HCT116 (cell line): ENCODE data around the gene NBAS. TPM values are rescaled to one million over a fixed set of nuclear protein-coding genes. Genes with fewer than 3 reads are reported as not detected.

Experiments
- ATAC-seq: fragments of 200-7000 bp; cut with Tn5 transposase; 2 replicates; pipeline ENCODE4 v1.9.1; 2020; ENCODE audit warnings: mild to moderate bottlenecking, moderate library complexity
- BruUV-seq: library from RNA; stranded (reverse); fragments of 400-500 nt; replicated peaks from 2 replicates; lab custom pipeline; 2021; lab: Mats Ljungman, UMichigan
- CTCF ChIA-PET: fragments of 300-600 bp; sonication (Branson Sonifier 250); formaldehyde crosslinking; loops from one replicate; lab custom pipeline; 2021; ENCODE audit warnings: antibody characterized with exemption; lab: Charles Lee
- POLR2A ChIA-PET: fragments of 300-600, 350-600 bp; sonication (Branson Sonifier 250); formaldehyde crosslinking; loops from one replicate; lab custom pipeline; 2021; ENCODE audit warnings: antibody characterized with exemption; lab: Charles Lee
- RAD21 ChIA-PET, 2 experiments: fragments of 300-600 bp; sonication (Branson Sonifier 250); formaldehyde crosslinking; loops; one replicate each; lab custom pipeline; 2023; ENCODE audit warnings: low total read pairs in 2 of 2; ENCODE audit not compliant: uncharacterized antibody in 2 of 2, unreplicated experiment in 2 of 2, low non-redundant PET in 1 of 2; lab: Charles Lee
- DNase-seq: peaks from one replicate; pipeline ENCODE4 v3.0.0-alpha.2; 2010; ENCODE audit warnings: low read depth, low spot score
- H2AFZ ChIP-seq: fragments of 200-600 bp; shearing (Covaris generic), sonication (generic); 2 replicates; pipeline ENCODE4 v1.6.1; 2017; ENCODE audit warnings: low read depth, mixed run types, mixed read lengths, antibody characterized with exemption, low read length; ENCODE audit not compliant: poor library complexity, severe bottlenecking
- H3K27ac ChIP-seq: 2 replicates; pipeline ENCODE4 v1.5.1; 2012; ENCODE audit warnings: low read depth, low read length
- H3K27me3 ChIP-seq: fragments of 200-600 bp; sonication (generic); 2 replicates; pipeline ENCODE4 v1.6.1; 2016; ENCODE audit warnings: mixed run types, low read length, mixed read lengths; ENCODE audit not compliant: insufficient read depth
- H3K36me3 ChIP-seq, 2 experiments: fragments of 200-500 bp in 1 of 2; fragments of 200-600 bp in 1 of 2; sonication (Bioruptor generic) in 1 of 2; sonication (generic) in 1 of 2; 2 replicates each; pipeline versions ENCODE4 v1.5.1 to v1.6.1; 2014 to 2016; ENCODE audit warnings: low read length in 2 of 2, inconsistent platforms in 1 of 2, mixed read lengths in 1 of 2, mixed run types in 1 of 2; ENCODE audit not compliant: insufficient read depth in 2 of 2, control insufficient read depth in 1 of 2
- H3K4me1 ChIP-seq, 2 experiments: fragments of 200-600 bp in 1 of 2; sonication (generic) in 1 of 2; 2 replicates each; pipeline versions ENCODE4 v1.5.1 to v1.6.1; 2012 to 2017; ENCODE audit warnings: low read length in 2 of 2, inconsistent platforms in 1 of 2, mild to moderate bottlenecking in 1 of 2, mixed read lengths in 1 of 2, mixed run types in 1 of 2, moderate library complexity in 1 of 2; ENCODE audit not compliant: insufficient read depth in 2 of 2, control insufficient read depth in 1 of 2
- H3K4me2 ChIP-seq: fragments of 200-600 bp; sonication (generic); 2 replicates; pipeline ENCODE4 v1.6.1; 2017; ENCODE audit warnings: mixed run types, low read length, mixed read lengths
- H3K4me3 ChIP-seq, 2 experiments: fragments of 200-600 bp in 1 of 2; sonication (generic) in 1 of 2; replicated peaks in 1 of 2; 2 replicates each; pipeline ENCODE4 v1.5.1; 2011 to 2016; ENCODE audit warnings: low read length in 2 of 2, control low read depth in 1 of 2, low read depth in 1 of 2, mild to moderate bottlenecking in 1 of 2, mixed read lengths in 1 of 2, mixed run types in 1 of 2
- H3K79me2 ChIP-seq: fragments of 200-600 bp; sonication (generic); 2 replicates; pipeline ENCODE4 v1.6.1; 2017; ENCODE audit warnings: mild to moderate bottlenecking, mixed run types, low read length, moderate library complexity, mixed read lengths; ENCODE audit not compliant: insufficient read depth
- H3K9ac ChIP-seq: fragments of 200-600 bp; sonication (generic); 2 replicates; pipeline ENCODE4 v1.6.1; 2016; ENCODE audit warnings: low read length, mixed read lengths
- H3K9me2 ChIP-seq: fragments of 200-600 bp; sonication (generic), shearing (Covaris generic); 2 replicates; pipeline ENCODE4 v1.6.1; 2017; ENCODE audit warnings: mixed run types, mild to moderate bottlenecking, moderate library complexity; ENCODE audit not compliant: insufficient read depth
- H3K9me3 ChIP-seq, 2 experiments: fragments of 200-500 bp in 1 of 2; fragments of 200-600 bp in 1 of 2; sonication (Bioruptor generic) in 1 of 2; sonication (generic) in 1 of 2; 2 replicates each; pipeline ENCODE4 v1.6.1; 2014 to 2017; ENCODE audit warnings: low read length in 2 of 2, mixed read lengths in 2 of 2, inconsistent platforms in 1 of 2, low read depth in 1 of 2, mild to moderate bottlenecking in 1 of 2, mixed run types in 1 of 2, moderate library complexity in 1 of 2; ENCODE audit not compliant: control insufficient read depth in 1 of 2, insufficient read depth in 1 of 2
- H4K20me1 ChIP-seq: fragments of 200-600 bp; sonication (generic), shearing (Covaris generic); 2 replicates; pipeline ENCODE4 v1.6.1; 2017; ENCODE audit warnings: mixed run types, mild to moderate bottlenecking, moderate library complexity; ENCODE audit not compliant: insufficient read depth
- CBX3 ChIP-seq: IDR thresholded peaks from 2 replicates; pipeline ENCODE4 v1.6.1; 2012; ENCODE audit warnings: low read depth
- CEBPB ChIP-seq: IDR thresholded peaks from 2 replicates; pipeline ENCODE4 v1.6.1; 2012; ENCODE audit warnings: low read depth
- CTCF ChIP-seq, 3 experiments: fragments of 200-600 bp in 1 of 3; sonication (generic) in 1 of 3; IDR thresholded peaks in 2 of 3; conservative IDR thresholded peaks in 1 of 3; 2 replicates each; pipeline ENCODE4 v1.5.1; 2012 to 2017; ENCODE audit warnings: low read depth in 2 of 3, low read length in 2 of 3, antibody characterized with exemption in 1 of 3, borderline replicate concordance in 1 of 3, control low read depth in 1 of 3, mild to moderate bottlenecking in 1 of 3, mixed read lengths in 1 of 3, mixed run types in 1 of 3, moderate library complexity in 1 of 3; ENCODE audit not compliant: insufficient read depth in 1 of 3
- EGR1 ChIP-seq: IDR thresholded peaks from 2 replicates; pipeline ENCODE4 v1.6.1; 2012; ENCODE audit warnings: low read depth
- ELF1 ChIP-seq: IDR thresholded peaks from 2 replicates; pipeline ENCODE4 v1.6.1; 2012; ENCODE audit warnings: low read depth, borderline replicate concordance
- EZH2 ChIP-seq: fragments of 200-600 bp; sonication (generic); IDR thresholded peaks from 2 replicates; pipeline ENCODE4 v1.6.1; 2017; ENCODE audit warnings: antibody characterized with exemption, mixed run types
- EZH2phosphoT487 ChIP-seq: fragments of 200-600 bp; IDR thresholded peaks from 2 replicates; pipeline ENCODE4 v1.6.1; 2018; ENCODE audit warnings: antibody characterized with exemption, borderline replicate concordance
- FOSL1 ChIP-seq: IDR thresholded peaks from 2 replicates; pipeline ENCODE4 v1.6.1; 2012; ENCODE audit warnings: low read depth
- JUND ChIP-seq: IDR thresholded peaks from 2 replicates; pipeline ENCODE4 v1.6.1; 2012
- POLR2A ChIP-seq: IDR thresholded peaks from 2 replicates; pipeline ENCODE4 v1.7.0; 2011; ENCODE audit warnings: borderline replicate concordance; ENCODE audit not compliant: insufficient read depth, insufficient read length; ENCODE audit errors: extremely low read depth
- POLR2AphosphoS5 ChIP-seq: IDR thresholded peaks from 2 replicates; pipeline ENCODE4 v1.6.1; 2011; ENCODE audit warnings: mild to moderate bottlenecking, low read depth, low read length, moderate library complexity
- RAD21 ChIP-seq: IDR thresholded peaks from 2 replicates; pipeline ENCODE4 v1.6.1; 2012; ENCODE audit warnings: low read depth, mild to moderate bottlenecking
- SIN3A ChIP-seq: IDR thresholded peaks from 2 replicates; pipeline ENCODE4 v1.6.1; 2012; ENCODE audit warnings: low read depth
- SP1 ChIP-seq: IDR thresholded peaks from 2 replicates; pipeline ENCODE4 v1.6.1; 2012; ENCODE audit warnings: low read depth
- SRF ChIP-seq: IDR thresholded peaks from 2 replicates; pipeline ENCODE4 v1.6.1; 2012; ENCODE audit warnings: low read depth
- TCF7L2 ChIP-seq: IDR thresholded peaks from 2 replicates; pipeline ENCODE4 v1.7.0; 2011; ENCODE audit warnings: borderline replicate concordance, inconsistent platforms; ENCODE audit not compliant: insufficient read depth, insufficient read length; ENCODE audit errors: extremely low read depth
- YY1 ChIP-seq: IDR thresholded peaks from 2 replicates; pipeline ENCODE4 v1.6.1; 2011; ENCODE audit warnings: low read length, low read depth, moderate library complexity, mild to moderate bottlenecking; ENCODE audit not compliant: insufficient replicate concordance; ENCODE audit errors: extremely low read depth
- ZBTB33 ChIP-seq: IDR thresholded peaks from 2 replicates; pipeline ENCODE4 v1.6.1; 2011; ENCODE audit warnings: mild to moderate bottlenecking, low read length, moderate library complexity; ENCODE audit not compliant: insufficient replicate concordance; ENCODE audit errors: extremely low read depth
- ZFX ChIP-seq: fragments of 450-650 bp; IDR thresholded peaks from 2 replicates; pipeline ENCODE4 v1.6.1; 2017
- ZNF274 ChIP-seq: fragments of 200-500 bp; sonication (Bioruptor generic); IDR thresholded peaks from 2 replicates; pipeline ENCODE4 v1.6.1; 2014; ENCODE audit warnings: mild to moderate bottlenecking, low read depth, low read length, inconsistent platforms
- intact Hi-C: fragments of 100-400 bp; cut with micrococcal nuclease; formaldehyde crosslinking; loops from 2 replicates; pipeline ENCODE4 v1.10.0; 2022
- total RNA-seq: library from RNA; stranded (reverse); gene quantifications from one replicate; pipeline ENCODE4 v1.2.1, GENCODE V29; 2021; ENCODE audit not compliant: unreplicated experiment

Gene NBAS
- total RNA-seq, 1 experiment from 2014 or later = 32.8 TPM

- TF ChIP-seq ZNF274 (no peak), EZH2phosphoT487 (no peak), EGR1 (no peak)
Measured at GRCh38 chr2:15521641-15522181, 39.4 kb downstream of the NBAS start (continued).

- Histone ChIP-seq H3K4me2 (no peak overlapping the region), H3K9me2 (no peaks in the 10 kb centered on the region), H3K4me3 (no peak overlapping the region), H2AFZ (no peak overlapping the region), H3K9me3 (no peaks in the 10 kb centered on the region), H3K79me2 (no peaks in the 10 kb centered on the region), H3K27ac (no peak overlapping the region), H3K9ac (no peak overlapping the region), H3K4me1 (no peaks in the 10 kb centered on the region), H3K27me3 (no peaks in the 10 kb centered on the region), H3K36me3 (no peaks in the 10 kb centered on the region), H4K20me1 (no peaks in the 10 kb centered on the region)
- TF ChIP-seq CEBPB = no peak
- no peak for TF ChIP-seq POLR2AphosphoS5
- TF ChIP-seq POLR2A = no peak
- TF ChIP-seq SRF = no peak
- no peak for TF ChIP-seq ZFX
- TF ChIP-seq SIN3A = no peak
- TF ChIP-seq RAD21 = no peak
- TF ChIP-seq EZH2phosphoT487 = no peak
- no peak for TF ChIP-seq EGR1
- TF ChIP-seq JUND = no peak
- no peak for TF ChIP-seq SP1
- TF ChIP-seq ZNF274 = no peak
- no peak for TF ChIP-seq FOSL1
- no peak for TF ChIP-seq CTCF (IDR thresholded peaks at IDR 0.05 in 2 of 3, conservative IDR thresholded peaks at IDR 0.05 in 1 of 3; ENCODE audit: borderline replicate concordance in 1 of 3, insufficient read depth in 1 of 3, low read depth in 2 of 3, low read length in 2 of 3)
- TF ChIP-seq ELF1 = no peak
- TF ChIP-seq ZBTB33 = no peak
- no peak for TF ChIP-seq CBX3
- no peak for TF ChIP-seq EZH2
- TF ChIP-seq YY1 = no peak
- no peak for TF ChIP-seq TCF7L2
- RAD21 ChIA-PET = no interaction called here
- intact Hi-C loops = no loop called here
- POLR2A ChIA-PET = no interaction called here
- DNase-seq (no peak), ATAC-seq (no peak)
- BruUV-seq = no TSS peak
- CTCF ChIA-PET = no interaction called here
Measured at GRCh38 chr2:15520346-15520745, 40.8 kb downstream of the NBAS start.
